ENCODE data around the gene PAPPA2.

DNA sequence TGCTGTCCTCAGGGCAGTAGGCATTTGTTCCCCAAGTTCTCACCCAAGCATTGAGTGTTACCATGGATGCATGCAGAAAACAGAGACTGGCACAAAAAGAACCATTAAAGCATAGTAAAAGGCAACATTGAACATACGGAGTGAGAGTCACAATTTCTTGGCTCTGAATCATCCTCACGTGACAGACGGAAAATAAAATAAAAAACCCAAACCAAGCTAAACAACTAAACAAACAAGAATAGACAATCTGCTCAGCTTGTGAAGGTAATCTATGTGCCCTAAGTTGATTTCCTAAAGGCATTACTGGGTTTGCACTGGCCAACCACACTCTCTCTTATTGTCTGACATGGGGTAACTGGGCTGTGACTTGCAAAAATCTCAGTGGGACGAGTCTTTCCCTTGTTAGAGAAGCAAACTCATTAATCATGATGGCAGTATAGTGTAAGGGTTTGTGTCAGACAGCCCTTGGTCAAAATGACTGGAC lies 395.5 kb downstream of the PAPPA2 start:
- TF ChIP-seq SMC3 (IDR thresholded peaks at IDR 0.05; ENCODE audit: low read depth, low read length) = no peak
- no peak for TF ChIP-seq CTCF (conservative IDR thresholded peaks at IDR 0.05; ENCODE audit: low read depth, low read length)
